GM18499 (cell line): ENCODE data around the gene CDH13.

ENCODE experiments used
- ATAC-seq: cut with Tn5 transposase; IDR thresholded peaks from one replicate; pipeline ENCODE4 v1.9.1; 2021; ENCODE audit warnings: moderate number of reproducible peaks; ENCODE audit not compliant: insufficient read depth, unreplicated experiment

Gene CDH13

DNA sequence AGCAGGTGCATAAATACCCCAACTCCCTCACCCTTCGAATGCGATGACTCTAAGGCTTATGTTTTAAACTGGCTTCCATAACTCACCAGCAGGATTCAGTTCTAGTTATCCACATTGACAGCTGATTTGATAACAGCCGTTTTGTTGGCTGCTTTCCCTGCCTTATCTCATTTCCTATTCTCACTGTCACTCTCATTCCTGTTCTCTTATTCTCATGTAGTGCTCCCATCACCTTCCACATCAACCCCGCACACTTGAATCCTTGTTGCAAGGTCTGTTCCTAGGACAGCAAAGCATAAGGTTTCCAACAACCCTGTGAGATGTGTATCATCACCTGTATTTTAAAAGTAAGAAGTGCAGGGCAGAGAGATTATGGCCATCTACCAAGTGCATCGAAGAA lies 344.4 kb downstream of the CDH13 start:
- no peak for ATAC-seq

- ATAC-seq: no peak
These were observed 345.7 kb downstream of the CDH13 start for GRCh38 chr16:82972331-82972919.

DNA sequence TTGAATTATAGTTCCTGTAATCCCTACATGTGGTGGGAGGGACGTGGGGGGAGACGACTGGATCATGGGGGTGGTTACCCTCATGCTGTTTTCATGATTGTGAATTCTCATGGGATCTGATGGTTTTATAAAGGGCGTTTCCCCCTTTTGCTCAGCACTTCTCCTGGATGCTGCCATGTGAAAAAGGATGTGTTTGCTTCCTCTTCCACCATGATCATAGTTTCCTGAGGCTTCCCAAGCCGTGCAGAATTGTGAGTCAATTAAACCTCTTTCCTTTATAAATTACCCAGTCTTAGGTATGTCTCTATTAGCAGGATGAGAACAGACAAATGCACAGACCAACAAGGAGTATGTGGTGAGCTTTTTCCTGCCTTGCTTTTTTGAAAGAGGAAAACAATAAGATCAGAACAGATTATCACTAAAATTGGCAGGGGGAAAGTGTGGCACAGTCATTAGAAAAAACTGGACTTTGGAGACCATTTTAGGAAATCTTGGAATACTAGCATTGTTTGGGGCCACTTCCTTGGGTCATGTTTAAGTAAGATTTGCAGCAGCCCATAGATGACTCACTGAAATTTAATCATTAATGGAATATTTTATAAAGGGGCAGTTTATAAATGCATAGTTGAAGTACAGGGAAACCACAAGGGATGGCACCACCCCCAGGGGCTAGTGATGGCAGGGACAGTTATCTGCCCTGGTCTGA lies 352.8 kb downstream of the CDH13 start:
- ATAC-seq: no peak

DNA sequence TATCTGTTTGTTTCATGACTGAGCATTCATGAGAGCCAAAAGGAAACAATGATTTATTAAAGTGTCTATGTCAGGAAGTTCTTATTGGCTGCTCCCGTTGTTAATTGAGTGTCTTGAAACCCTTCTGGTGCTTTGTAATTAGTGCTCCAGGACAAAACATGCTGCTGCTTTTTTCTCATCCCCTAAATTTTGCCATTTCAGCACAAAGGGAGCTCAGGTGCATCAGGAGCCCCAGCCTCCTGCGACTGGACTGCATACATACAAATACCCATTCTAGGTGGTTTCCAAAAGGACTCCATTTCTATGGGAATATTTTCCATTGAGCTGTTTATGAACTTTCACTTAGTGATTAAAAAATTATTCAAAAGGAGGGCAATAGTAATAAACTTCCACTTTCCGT lies 354.0 kb downstream of the CDH13 start:
- no peak for ATAC-seq

DNA sequence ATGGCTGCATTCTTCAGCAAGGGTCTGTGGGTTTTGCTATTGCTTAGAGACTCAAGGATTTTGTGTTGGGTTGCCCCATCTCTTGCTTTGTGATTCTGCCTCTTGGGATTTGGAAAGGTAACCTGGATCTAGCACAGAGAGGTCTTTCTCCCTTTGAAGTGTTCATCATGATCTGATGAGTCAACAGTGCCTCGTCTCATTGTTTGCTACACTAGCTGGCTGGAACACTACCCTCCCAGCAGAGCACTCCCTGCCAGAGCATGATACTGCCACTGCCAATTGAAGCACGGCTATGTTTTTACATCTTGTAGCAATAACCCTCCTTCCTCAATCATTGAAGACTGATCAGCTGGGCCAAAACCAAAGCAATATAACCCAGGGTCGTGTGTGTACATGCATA lies 361.0 kb downstream of the CDH13 start:
- ATAC-seq: no peak

- no peak for ATAC-seq
These were observed 363.4 kb downstream of the CDH13 start for GRCh38 chr16:82990155-82990554.

DNA sequence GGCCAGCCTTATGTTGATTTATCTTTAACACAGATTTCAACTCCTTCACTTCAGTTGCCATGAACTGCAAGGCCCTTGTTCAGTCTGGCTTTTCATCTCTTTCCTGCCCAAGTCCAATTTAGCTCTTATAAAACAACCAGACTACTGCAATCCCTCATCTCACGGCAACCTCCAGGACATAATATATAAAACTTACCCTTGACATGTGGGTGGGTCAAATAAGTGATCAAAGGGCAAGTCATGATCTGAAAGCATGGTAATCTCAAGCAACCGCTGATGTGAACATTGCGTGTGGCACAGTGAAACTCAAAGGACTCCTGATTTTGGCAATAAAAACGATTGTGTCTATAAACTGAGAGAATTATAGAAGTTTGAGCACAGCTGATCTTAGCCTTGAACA lies 364.6 kb downstream of the CDH13 start:
- no peak for ATAC-seq

DNA sequence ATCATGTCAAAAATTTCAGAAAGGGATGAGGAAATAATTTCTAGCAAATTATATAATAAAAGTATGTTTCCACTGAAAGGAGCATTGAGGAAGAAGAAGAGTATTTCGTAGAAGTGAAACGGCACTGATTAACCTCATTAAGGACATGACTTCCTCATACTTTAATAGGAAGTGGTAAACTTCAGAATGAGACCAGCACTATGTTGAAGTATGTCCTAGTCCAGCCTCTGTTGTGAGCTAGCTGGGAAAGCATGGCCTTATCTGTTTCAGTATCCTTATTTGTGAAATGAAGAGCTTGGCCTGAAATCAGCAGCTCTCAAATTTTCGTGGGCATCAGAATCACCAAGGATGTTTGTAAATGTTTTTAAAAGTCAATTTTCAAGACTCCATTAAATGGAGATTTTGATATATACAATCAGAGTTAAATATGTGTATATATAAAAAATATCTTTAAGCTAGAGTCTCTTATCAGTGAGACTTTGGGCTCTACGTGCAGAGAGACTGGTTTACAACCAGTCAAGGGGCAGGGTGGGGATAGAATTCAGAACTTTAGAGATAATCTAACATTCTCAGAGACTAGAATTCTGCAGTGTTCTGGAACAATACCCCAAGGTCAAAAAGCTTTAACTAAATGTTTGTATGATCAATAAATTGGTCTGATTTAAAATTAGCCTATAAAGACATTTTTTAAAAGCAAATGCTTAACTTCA lies 365.4 kb downstream of the CDH13 start:
- ATAC-seq: no peak

DNA sequence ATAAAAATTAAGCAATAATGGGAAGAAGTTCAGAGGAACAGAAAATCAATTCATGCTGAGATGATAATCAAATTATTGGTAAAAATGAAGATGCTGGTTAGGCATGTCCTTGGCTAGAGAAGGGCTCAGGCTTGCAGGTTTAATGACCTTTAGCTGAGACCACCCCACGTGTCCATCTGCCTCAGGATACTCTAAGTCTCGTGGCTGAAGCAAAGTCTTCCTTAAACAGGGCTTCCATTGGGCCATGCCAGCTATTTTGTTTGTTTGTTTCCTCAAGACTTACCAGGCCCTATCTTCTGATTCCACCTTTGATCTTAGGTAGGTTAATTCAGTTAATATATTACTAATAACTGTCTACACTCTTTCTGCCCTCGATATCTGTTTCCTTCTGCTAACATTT lies 366.0 kb downstream of the CDH13 start:
- no peak for ATAC-seq

- no peak for ATAC-seq
These were observed 366.6 kb downstream of the CDH13 start for GRCh38 chr16:82993415-82993814.

DNA sequence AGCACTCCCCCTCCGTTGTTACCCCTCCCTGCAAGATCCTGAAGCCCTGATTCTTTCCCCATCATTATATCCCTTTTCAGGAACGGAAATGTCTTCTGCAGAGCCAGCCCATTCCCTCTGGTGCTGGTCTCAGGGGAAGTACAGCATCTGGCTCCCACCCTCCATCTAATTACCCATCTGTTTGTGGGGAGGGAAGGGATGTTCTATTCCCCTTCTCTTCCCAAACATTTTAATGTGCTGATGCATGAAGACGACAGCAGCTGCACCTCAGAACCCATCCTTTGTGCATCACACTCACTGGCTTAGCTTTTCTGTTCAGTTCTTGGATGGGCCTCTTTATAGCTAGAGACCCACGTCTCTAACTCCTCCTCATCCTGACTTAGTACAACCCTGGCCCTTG lies 367.2 kb downstream of the CDH13 start:
- no peak for ATAC-seq

DNA sequence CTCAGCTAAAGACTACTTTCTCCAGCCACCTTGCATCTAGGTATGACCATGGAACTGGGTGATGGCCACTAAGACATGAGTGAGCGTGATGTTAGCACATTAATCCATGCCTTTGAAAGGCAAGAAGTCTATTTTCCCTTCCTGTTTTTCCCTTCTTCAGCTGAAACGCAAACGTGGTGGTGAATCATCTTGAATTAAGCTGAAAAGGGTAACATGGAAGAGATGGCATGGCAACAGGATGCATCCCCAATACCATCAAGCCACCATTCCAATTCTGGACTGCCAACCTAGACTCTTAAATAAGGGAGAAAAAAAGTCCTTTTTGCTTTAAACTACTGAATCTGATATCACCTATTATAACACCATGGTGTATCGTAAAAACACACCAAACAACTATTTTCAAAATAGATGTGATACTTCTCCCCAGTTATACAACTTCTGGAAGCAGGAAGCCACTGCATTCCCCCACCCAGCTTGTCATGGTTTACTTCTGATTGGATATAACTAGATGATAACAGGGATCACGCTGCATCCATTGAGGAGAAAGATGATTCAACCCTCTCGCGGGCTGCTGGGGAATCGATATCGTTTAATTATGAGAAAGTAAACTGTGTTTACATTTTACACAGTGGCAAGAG lies 368.6 kb downstream of the CDH13 start:
- no peak for ATAC-seq

GRCh38 chr16:82995924-82996441 lies 369.2 kb downstream of the CDH13 start:
- ATAC-seq: no peak

DNA sequence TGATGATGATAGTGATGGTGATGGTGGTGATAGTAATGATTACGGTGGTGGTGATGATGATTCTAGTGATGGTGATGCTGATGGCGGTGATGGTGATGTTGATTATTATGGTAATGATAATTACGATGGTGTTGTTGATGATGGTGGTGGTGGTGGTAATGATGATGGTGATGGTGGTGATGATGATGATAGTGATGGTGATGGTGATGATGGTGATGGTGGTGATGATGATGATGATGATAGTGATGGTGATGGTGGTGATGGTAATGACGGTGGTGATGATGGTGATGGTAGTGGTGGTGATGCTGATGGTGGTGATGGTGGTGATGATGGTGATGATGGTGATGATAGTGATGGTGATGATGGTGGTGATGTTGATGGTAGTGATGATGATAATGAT lies 370.0 kb downstream of the CDH13 start:
- no peak for ATAC-seq

GRCh38 chr16:82999711-83000110 lies 372.9 kb downstream of the CDH13 start:
- no peak for ATAC-seq

DNA sequence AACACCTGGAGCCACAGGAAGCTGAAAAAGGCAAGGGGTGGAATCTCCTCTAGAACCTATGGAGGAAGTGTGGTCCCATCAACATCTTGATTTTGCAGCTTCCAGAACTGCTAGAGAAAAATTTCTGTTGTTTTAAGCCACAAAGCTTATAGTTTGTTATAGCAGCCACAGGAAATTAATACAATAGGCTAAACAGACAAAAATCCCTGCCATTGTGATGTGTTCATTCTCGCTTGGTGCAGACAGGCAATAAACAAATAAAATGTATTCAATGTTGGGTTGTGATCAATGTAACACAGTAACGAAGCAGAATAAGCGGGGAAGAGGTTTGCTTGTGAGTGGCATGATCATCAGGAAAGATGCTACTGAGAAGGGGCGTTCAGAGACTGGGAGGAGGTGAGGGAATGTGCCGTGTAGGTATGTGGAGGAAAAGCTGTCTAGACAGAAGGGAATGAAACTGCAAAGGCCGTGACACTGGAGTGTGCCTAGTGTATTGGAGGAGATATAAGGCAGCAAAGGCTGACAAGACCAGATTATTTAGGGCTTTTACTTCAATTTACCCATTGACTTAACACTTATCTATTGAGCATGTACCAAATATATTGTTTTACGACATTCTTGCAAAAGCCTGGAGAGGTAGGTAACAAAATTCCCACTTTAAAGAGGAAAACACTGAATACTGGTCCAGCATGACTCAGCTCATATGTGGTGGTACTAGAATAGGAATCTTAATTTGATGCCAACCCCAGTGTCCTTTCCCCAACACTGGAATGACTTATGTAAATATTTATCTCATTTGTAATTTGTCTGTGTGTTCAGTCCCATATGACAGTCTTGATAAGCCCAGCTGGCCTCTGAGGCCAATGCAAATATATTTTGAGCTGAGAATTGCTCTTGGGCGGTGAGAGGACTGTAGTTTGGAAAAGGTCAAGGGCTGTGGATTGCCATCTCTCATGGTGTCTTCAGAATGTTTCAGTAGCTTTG lies 375.9 kb downstream of the CDH13 start:
- ATAC-seq: no peak

DNA sequence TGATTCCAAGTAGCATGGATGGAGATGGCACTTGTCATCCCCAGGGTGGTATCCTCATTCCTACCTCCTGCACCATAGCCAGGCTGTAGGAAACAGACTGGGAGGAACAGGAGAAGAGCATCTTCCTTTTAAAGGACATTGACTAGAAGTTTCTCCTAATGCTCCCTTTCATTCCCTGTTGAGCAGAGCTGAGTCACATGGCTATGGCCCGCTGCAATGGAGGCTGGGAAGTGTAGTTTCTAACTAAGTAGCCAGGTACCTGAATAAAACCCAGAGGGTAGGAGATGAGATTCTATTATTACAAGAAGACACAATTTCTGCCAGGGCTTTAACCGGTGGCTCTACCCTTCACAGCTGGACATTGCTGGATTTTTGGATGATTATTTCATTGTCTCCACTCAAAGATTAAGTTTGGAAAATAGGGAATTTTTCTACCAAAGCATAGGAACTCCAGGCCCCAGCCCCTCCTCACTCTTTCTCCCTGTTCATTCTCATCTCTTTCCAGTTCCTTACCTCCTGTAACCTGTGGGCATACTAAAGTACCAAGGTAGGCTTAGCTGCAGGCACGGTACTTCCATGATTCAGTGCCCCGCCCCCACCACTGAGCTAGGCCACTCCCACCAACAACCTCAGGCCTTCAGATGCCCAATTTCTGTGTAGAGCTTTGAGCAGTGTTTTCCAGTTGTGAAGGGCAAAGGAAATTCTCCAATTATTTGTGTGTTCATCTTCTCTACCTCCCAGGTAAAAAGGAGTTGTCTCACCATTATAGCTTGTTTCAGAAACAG lies 378.3 kb downstream of the CDH13 start:
- no peak for ATAC-seq

- ATAC-seq: no peak
These were observed 378.9 kb downstream of the CDH13 start for GRCh38 chr16:83005653-83006160.
